A549 (cell line): ENCODE measurements around the gene PDE10A.

Experiments
- BHLHE40 ChIP-seq: IDR thresholded peaks from 2 replicates; pipeline ENCODE4 v1.6.1; 2012; ENCODE audit warnings: low read depth, low read length, inconsistent platforms
- CBX2 ChIP-seq: fragments of 200-600 bp; sonication (generic); IDR thresholded peaks from 2 replicates; pipeline ENCODE4 v1.6.1; 2016; ENCODE audit warnings: low read depth, mild to moderate bottlenecking, borderline replicate concordance
- CHD4 ChIP-seq: fragments of 200-600 bp; sonication (generic); IDR thresholded peaks from 2 replicates; pipeline ENCODE4 v1.6.1; 2016; ENCODE audit warnings: antibody characterized with exemption, mild to moderate bottlenecking, borderline replicate concordance
- EP300 ChIP-seq, 2 experiments: fragments of >200 bp; sonication (Bioruptor Twin); formaldehyde crosslinking; IDR thresholded peaks; 2 replicates in 1 of 2; 3 replicates in 1 of 2; pipeline ENCODE4 v1.6.1; 2016 to 2017
- FOSB ChIP-seq: fragments of 250-450 bp; sonication (Bioruptor Pico); IDR thresholded peaks from 2 replicates; pipeline ENCODE4 v1.5.0; 2020; ENCODE audit warnings: mild to moderate bottlenecking, moderate library complexity
- FOXS1 ChIP-seq: fragments of 250-450 bp; sonication (Bioruptor Pico); IDR thresholded peaks from 2 replicates; pipeline ENCODE4 v1.5.0; 2020; ENCODE audit warnings: mild to moderate bottlenecking, moderate library complexity
- MAFK ChIP-seq: fragments of 450-650 bp; IDR thresholded peaks from 2 replicates; pipeline ENCODE4 v1.6.1; 2014; ENCODE audit not compliant: partially characterized antibody
- POLR2A ChIP-seq: IDR thresholded peaks from 2 replicates; pipeline ENCODE4 v1.6.1; 2012; ENCODE audit warnings: mild to moderate bottlenecking, low read length
- RCOR1 ChIP-seq: fragments of 150-350 bp; IDR thresholded peaks from 2 replicates; pipeline ENCODE4 v1.6.1; 2014; ENCODE audit warnings: antibody characterized with exemption, low read length, low read depth
- SMC3 ChIP-seq: fragments of >200 bp; sonication (Bioruptor Twin); formaldehyde crosslinking; IDR thresholded peaks from 3 replicates; pipeline ENCODE4 v1.6.1; 2018; ENCODE audit warnings: inconsistent platforms
- TF ChIP-seq, protein P1 (sequence below): fragments of >200 bp; sonication (Bioruptor Twin); formaldehyde crosslinking; IDR thresholded peaks from 3 replicates; pipeline ENCODE4 v1.5.1; 2016
- TF ChIP-seq, protein P2 (sequence below): fragments of 250-450 bp; sonication (Bioruptor Pico); IDR thresholded peaks from 2 replicates; pipeline ENCODE4 v1.5.0; 2021; ENCODE audit warnings: mild to moderate bottlenecking, moderate library complexity, borderline replicate concordance
- TF ChIP-seq, protein P3 (sequence below): fragments of 200-600 bp; sonication (generic); IDR thresholded peaks from 2 replicates; pipeline ENCODE4 v1.6.1; 2016; ENCODE audit warnings: antibody characterized with exemption, mild to moderate bottlenecking, moderate library complexity

DNA sequence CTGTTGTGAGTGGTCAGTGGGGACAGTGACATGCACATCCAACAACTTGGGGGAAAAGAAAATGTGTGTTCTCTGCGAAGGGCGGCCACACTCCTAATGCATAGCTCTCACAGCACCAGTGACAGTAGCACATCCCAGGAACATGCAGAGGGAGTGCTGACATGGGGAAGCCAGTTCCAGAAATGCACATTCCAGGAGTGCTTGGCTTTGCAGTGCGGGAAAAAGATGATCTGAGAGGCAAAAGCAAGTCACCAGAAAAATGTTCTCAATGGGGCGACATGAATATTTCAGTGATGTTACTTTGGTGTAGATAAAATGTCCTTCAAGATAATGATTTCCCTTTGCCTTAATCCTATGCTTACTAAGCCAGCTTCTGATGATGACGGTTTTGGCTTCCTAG is 42.9 kb upstream of the PDE10A start:
- TF ChIP-seq RCOR1 = no peak
- no peak for TF ChIP-seq FOSB (CRISPR knock-in tag)
- TF ChIP-seq, protein P1, sequence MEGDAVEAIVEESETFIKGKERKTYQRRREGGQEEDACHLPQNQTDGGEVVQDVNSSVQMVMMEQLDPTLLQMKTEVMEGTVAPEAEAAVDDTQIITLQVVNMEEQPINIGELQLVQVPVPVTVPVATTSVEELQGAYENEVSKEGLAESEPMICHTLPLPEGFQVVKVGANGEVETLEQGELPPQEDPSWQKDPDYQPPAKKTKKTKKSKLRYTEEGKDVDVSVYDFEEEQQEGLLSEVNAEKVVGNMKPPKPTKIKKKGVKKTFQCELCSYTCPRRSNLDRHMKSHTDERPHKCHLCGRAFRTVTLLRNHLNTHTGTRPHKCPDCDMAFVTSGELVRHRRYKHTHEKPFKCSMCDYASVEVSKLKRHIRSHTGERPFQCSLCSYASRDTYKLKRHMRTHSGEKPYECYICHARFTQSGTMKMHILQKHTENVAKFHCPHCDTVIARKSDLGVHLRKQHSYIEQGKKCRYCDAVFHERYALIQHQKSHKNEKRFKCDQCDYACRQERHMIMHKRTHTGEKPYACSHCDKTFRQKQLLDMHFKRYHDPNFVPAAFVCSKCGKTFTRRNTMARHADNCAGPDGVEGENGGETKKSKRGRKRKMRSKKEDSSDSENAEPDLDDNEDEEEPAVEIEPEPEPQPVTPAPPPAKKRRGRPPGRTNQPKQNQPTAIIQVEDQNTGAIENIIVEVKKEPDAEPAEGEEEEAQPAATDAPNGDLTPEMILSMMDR = no peak
- TF ChIP-seq CHD4 = no peak
- TF ChIP-seq EP300 (IDR thresholded peaks at IDR 0.05) = no peak
- no peak for TF ChIP-seq POLR2A
- TF ChIP-seq FOXS1 (CRISPR knock-in tag) = no peak
- no peak for TF ChIP-seq MAFK
- TF ChIP-seq, protein P2, sequence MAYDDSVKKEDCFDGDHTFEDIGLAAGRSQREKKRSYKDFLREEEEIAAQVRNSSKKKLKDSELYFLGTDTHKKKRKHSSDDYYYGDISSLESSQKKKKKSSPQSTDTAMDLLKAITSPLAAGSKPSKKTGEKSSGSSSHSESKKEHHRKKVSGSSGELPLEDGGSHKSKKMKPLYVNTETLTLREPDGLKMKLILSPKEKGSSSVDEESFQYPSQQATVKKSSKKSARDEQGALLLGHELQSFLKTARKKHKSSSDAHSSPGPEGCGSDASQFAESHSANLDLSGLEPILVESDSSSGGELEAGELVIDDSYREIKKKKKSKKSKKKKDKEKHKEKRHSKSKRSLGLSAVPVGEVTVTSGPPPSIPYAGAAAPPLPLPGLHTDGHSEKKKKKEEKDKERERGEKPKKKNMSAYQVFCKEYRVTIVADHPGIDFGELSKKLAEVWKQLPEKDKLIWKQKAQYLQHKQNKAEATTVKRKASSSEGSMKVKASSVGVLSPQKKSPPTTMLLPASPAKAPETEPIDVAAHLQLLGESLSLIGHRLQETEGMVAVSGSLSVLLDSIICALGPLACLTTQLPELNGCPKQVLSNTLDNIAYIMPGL (CRISPR knock-in tag) = no peak
- TF ChIP-seq, protein P3, sequence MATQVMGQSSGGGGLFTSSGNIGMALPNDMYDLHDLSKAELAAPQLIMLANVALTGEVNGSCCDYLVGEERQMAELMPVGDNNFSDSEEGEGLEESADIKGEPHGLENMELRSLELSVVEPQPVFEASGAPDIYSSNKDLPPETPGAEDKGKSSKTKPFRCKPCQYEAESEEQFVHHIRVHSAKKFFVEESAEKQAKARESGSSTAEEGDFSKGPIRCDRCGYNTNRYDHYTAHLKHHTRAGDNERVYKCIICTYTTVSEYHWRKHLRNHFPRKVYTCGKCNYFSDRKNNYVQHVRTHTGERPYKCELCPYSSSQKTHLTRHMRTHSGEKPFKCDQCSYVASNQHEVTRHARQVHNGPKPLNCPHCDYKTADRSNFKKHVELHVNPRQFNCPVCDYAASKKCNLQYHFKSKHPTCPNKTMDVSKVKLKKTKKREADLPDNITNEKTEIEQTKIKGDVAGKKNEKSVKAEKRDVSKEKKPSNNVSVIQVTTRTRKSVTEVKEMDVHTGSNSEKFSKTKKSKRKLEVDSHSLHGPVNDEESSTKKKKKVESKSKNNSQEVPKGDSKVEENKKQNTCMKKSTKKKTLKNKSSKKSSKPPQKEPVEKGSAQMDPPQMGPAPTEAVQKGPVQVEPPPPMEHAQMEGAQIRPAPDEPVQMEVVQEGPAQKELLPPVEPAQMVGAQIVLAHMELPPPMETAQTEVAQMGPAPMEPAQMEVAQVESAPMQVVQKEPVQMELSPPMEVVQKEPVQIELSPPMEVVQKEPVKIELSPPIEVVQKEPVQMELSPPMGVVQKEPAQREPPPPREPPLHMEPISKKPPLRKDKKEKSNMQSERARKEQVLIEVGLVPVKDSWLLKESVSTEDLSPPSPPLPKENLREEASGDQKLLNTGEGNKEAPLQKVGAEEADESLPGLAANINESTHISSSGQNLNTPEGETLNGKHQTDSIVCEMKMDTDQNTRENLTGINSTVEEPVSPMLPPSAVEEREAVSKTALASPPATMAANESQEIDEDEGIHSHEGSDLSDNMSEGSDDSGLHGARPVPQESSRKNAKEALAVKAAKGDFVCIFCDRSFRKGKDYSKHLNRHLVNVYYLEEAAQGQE = no peak
- TF ChIP-seq CBX2 = no peak
- no peak for TF ChIP-seq SMC3
- no peak for TF ChIP-seq BHLHE40
